GM23338 (cell line): ENCODE results near the gene LHX8. TPM values are rescaled to one million over a fixed set of nuclear protein-coding genes. Genes with fewer than 3 reads are reported as not detected.

Experiments
- ATAC-seq: fragments of 200-7000 bp; cut with Tn5 transposase; 3 replicates; pipeline ENCODE4 v1.9.1; 2020
- DNase-seq: peaks from one replicate; pipeline ENCODE4 v3.0.0-alpha.2; 2015; ENCODE audit warnings: low spot score
- H2AFZ ChIP-seq: fragments of 200-600 bp; sonication (generic); 2 replicates; pipeline ENCODE4 v1.8.0; 2016; ENCODE audit warnings: antibody characterized with exemption, mild to moderate bottlenecking, moderate library complexity
- H3F3A ChIP-seq: fragments of 200-600 bp; sonication (generic); replicated peaks from 2 replicates; pipeline ENCODE4 v1.8.0; 2017; ENCODE audit warnings: antibody characterized with exemption, mixed run types, low read depth
- H3K27ac ChIP-seq: fragments of 200-600 bp; sonication (generic); 2 replicates; pipeline ENCODE4 v1.6.1; 2016; ENCODE audit warnings: low read depth
- H3K27me3 ChIP-seq: fragments of 200-600 bp; sonication (generic); 2 replicates; pipeline ENCODE4 v1.8.0; 2016; ENCODE audit warnings: mild to moderate bottlenecking, mixed run types, moderate library complexity; ENCODE audit not compliant: insufficient read depth
- H3K36me3 ChIP-seq: fragments of 200-600 bp; sonication (generic); 2 replicates; pipeline ENCODE4 v1.8.0; 2016; ENCODE audit warnings: mild to moderate bottlenecking; ENCODE audit not compliant: insufficient read depth
- H3K4me1 ChIP-seq: fragments of 200-600 bp; sonication (generic); 2 replicates; pipeline ENCODE4 v1.8.0; 2016; ENCODE audit warnings: mild to moderate bottlenecking, moderate library complexity; ENCODE audit not compliant: insufficient read depth
- H3K4me2 ChIP-seq: fragments of 200-600 bp; sonication (generic); 2 replicates; pipeline ENCODE4 v1.7.1; 2017; ENCODE audit warnings: mixed run types
- H3K4me3 ChIP-seq: fragments of 200-600 bp; sonication (generic); 2 replicates; pipeline ENCODE4 v1.6.1; 2016; ENCODE audit warnings: mixed run types
- H3K79me2 ChIP-seq: fragments of 200-600 bp; sonication (generic); replicated peaks from 2 replicates; pipeline ENCODE4 v1.8.0; 2017; ENCODE audit warnings: mild to moderate bottlenecking; ENCODE audit not compliant: insufficient read depth
- H3K9me2 ChIP-seq: fragments of 200-600 bp; sonication (generic); 2 replicates; pipeline ENCODE4 v1.8.0; 2017; ENCODE audit not compliant: insufficient read depth
- H4K20me1 ChIP-seq: fragments of 200-600 bp; sonication (generic); replicated peaks from 2 replicates; pipeline ENCODE4 v1.8.0; 2017; ENCODE audit warnings: mild to moderate bottlenecking; ENCODE audit not compliant: insufficient read depth
- H3K27ac Mint-ChIP-seq: 2 replicates; pipeline ENCODE4 v1.8.0; 2020; ENCODE audit warnings: inconsistent platforms, mild to moderate bottlenecking, moderate library complexity, mixed read lengths
- H3K27me3 Mint-ChIP-seq: 3 replicates; pipeline ENCODE4 v1.8.0; 2022; ENCODE audit warnings: low read depth, mild to moderate bottlenecking, moderate library complexity, mixed read lengths, inconsistent platforms; ENCODE audit not compliant: insufficient read depth, poor library complexity
- H3K36me3 Mint-ChIP-seq: 3 replicates; pipeline ENCODE4 v1.8.0; 2021; ENCODE audit warnings: low read depth, mild to moderate bottlenecking, inconsistent platforms, moderate library complexity, mixed read lengths
- H3K4me1 Mint-ChIP-seq: 3 replicates; pipeline ENCODE4 v1.8.0; 2020; ENCODE audit warnings: mild to moderate bottlenecking, inconsistent platforms, mixed read lengths
- H3K4me3 Mint-ChIP-seq: 3 replicates; pipeline ENCODE4 v1.8.0; 2021; ENCODE audit warnings: moderate library complexity, mild to moderate bottlenecking, inconsistent platforms, mixed read lengths
- H3K9me3 Mint-ChIP-seq: 3 replicates; pipeline ENCODE4 v1.8.0; 2020; ENCODE audit warnings: moderate library complexity, mild to moderate bottlenecking, inconsistent platforms, mixed read lengths
- CTCF ChIP-seq, 2 experiments: fragments of 200-600 bp in 1 of 2; sonication (generic) in 1 of 2; conservative IDR thresholded peaks; 2 replicates each; pipeline versions ENCODE4 v1.5.1 to v1.6.1; 2016 to 2017; ENCODE audit warnings: antibody characterized with exemption in 2 of 2, low read depth in 2 of 2, mild to moderate bottlenecking in 2 of 2, moderate library complexity in 1 of 2
- ETS1 ChIP-seq: IDR thresholded peaks from 2 replicates; pipeline ENCODE4 v1.6.1; 2016; ENCODE audit warnings: antibody characterized with exemption
- EZH2 ChIP-seq: fragments of 200-600 bp; sonication (generic); IDR thresholded peaks from one replicate; pipeline ENCODE4 v1.8.0; 2017; ENCODE audit warnings: antibody characterized with exemption, mild to moderate bottlenecking, low read depth; ENCODE audit not compliant: unreplicated experiment
- EZH2phosphoT487 ChIP-seq: fragments of 200-600 bp; sonication (generic); IDR thresholded peaks from one replicate; pipeline ENCODE4 v1.8.1; 2018; ENCODE audit warnings: antibody characterized with exemption; ENCODE audit not compliant: unreplicated experiment
- JUNB ChIP-seq: IDR thresholded peaks from one replicate; pipeline ENCODE4 v1.6.1; 2016; ENCODE audit warnings: antibody characterized with exemption; ENCODE audit not compliant: unreplicated experiment
- REST ChIP-seq: IDR thresholded peaks from one replicate; pipeline ENCODE4 v1.6.1; 2018; ENCODE audit warnings: antibody characterized with exemption; ENCODE audit not compliant: unreplicated experiment
- STAT1 ChIP-seq: IDR thresholded peaks from one replicate; pipeline ENCODE4 v1.6.1; 2016; ENCODE audit warnings: antibody characterized with exemption; ENCODE audit not compliant: unreplicated experiment
- ZNF114 ChIP-seq: fragments of 250-450 bp; sonication (Bioruptor Pico); IDR thresholded peaks from 2 replicates; pipeline ENCODE4 v1.5.0; 2020; ENCODE audit warnings: mild to moderate bottlenecking, moderate library complexity
- polyA plus RNA-seq: library from polyadenylated mRNA; unstranded; fragments of >200 nt; fragmentation: Nextera tagmentation; extraction: Ambion mirVana; gene quantifications from 2 replicates; pipeline ENCODE4 v1.2.1, GENCODE V29; 2016
- total RNA-seq: library from RNA; depleted of rRNA; stranded (reverse); fragments of >200 nt; shearing (Covaris generic); gene quantifications from 2 replicates; pipeline ENCODE4 v1.2.3, GENCODE V29; 2014

LHX8 gene
- total and polyA plus RNA-seq, 2 experiments from 2014 or later = 0.68 to 0.73 TPM

DNA sequence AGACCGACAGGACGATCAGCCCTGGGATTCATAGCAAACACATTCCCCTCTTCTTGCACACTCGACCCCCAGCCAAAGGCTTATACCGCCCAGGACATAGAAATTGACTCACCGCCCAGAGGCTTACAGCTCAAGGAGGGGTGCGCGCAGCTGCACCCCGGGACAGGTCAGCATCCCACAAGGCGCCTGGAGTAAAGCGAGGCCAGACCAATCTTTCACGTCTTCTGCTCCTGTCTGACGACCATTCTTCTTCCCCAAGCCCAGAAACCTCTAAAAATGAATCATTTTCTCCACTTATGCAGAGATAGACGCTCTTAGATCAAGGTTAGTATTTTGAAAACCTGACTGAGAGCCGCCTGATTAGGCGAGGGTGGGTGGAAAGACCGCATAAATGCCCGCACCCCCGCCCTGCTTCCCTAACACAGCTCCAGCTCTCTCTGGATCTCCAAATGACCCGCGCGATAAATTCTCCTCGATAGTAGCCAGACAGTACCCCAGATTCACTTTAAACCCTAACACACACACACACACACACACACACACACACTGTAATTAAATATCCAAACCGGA lies 1.9 kb upstream of the LHX8 start:
- Histone ChIP-seq H4K20me1 (no peaks in the 10 kb centered on the region), H3K27me3 (peaks cover 98% of the 10 kb centered on the region), H3K4me2 (peak overlapping the region; percentile 81), H3F3A (peaks cover 24% of the 10 kb centered on the region), H3K27ac (no peak overlapping the region), H3K4me1 (peaks cover 68% of the 10 kb centered on the region), H3K36me3 (no peaks in the 10 kb centered on the region), H3K4me3 (peak overlapping the region; percentile 75), H2AFZ (no peak overlapping the region), H3K79me2 (no peaks in the 10 kb centered on the region), H3K9me2 (no peaks in the 10 kb centered on the region)
- Mint-ChIP-seq H3K9me3 (peaks cover 2% of the 10 kb centered on the region; the same call in 1 of the 3 replicates), H3K4me3 (peak overlapping the region; percentile 83), H3K27ac (no peak overlapping the region), H3K27me3 (peaks cover 98% of the 10 kb centered on the region), H3K4me1 (peaks cover 71% of the 10 kb centered on the region), H3K36me3 (no peaks in the 10 kb centered on the region)
- no peak for TF ChIP-seq ETS1
- no peak for TF ChIP-seq JUNB
- no peak for TF ChIP-seq EZH2phosphoT487
- peak; percentile 25 for TF ChIP-seq EZH2
- no peak for TF ChIP-seq ZNF114 (CRISPR knock-in tag)
- no peak for TF ChIP-seq REST
- no peak for TF ChIP-seq STAT1
- no peak for ATAC-seq
- DNase-seq = peak; percentile 42

GRCh38 chr1:75132812-75133619 lies 1.2 kb upstream of the LHX8 start:
- peak overlapping the region; percentile 81 for H3K4me2 ChIP-seq
- H3K27ac ChIP-seq = no peak overlapping the region
- peaks cover 98% of the 10 kb centered on the region for H3K27me3 ChIP-seq
- Mint-ChIP-seq H3K27me3 (peaks cover 98% of the 10 kb centered on the region), H3K4me3 (peak overlapping the region; percentile 83), H3K4me1 (peaks cover 72% of the 10 kb centered on the region), H3K27ac (no peak overlapping the region), H3K9me3 (peaks cover 2% of the 10 kb centered on the region; the same call in 1 of the 3 replicates), H3K36me3 (no peaks in the 10 kb centered on the region)
- H3K36me3 ChIP-seq = no peaks in the 10 kb centered on the region
- peaks cover 71% of the 10 kb centered on the region for H3K4me1 ChIP-seq
- H3K4me3 ChIP-seq = peak overlapping the region; percentile 75
- TF ChIP-seq CTCF (conservative IDR thresholded peaks at IDR 0.05; ENCODE audit: low read depth in 2 of 2) (0 out of 4 replicates have a peak, but pooled peaks of 1 of the 2 experiments have one; percentile 25), EZH2 (peak; percentile 89), EZH2phosphoT487 (peak; percentile 37), STAT1 (no peak)
- H3K9me2 ChIP-seq = no peaks in the 10 kb centered on the region
- H3K79me2 ChIP-seq = no peaks in the 10 kb centered on the region
- no peak overlapping the region for H2AFZ ChIP-seq
- peaks cover 24% of the 10 kb centered on the region for H3F3A ChIP-seq
- DNase-seq = peak; percentile 33
- H4K20me1 ChIP-seq = no peaks in the 10 kb centered on the region
- no peak for ATAC-seq
